GM23338 (cell line): ENCODE results near the gene MAPT. TPM values are rescaled to one million over a fixed set of nuclear protein-coding genes. Genes with fewer than 3 reads are reported as not detected.

Experiments used
- ATAC-seq: fragments of 200-7000 bp; cut with Tn5 transposase; 3 replicates; pipeline ENCODE4 v1.9.1; 2020
- DNase-seq: peaks from one replicate; pipeline ENCODE4 v3.0.0-alpha.2; 2015; ENCODE audit warnings: low spot score
- H2AFZ ChIP-seq: fragments of 200-600 bp; sonication (generic); 2 replicates; pipeline ENCODE4 v1.8.0; 2016; ENCODE audit warnings: antibody characterized with exemption, mild to moderate bottlenecking, moderate library complexity
- H3F3A ChIP-seq: fragments of 200-600 bp; sonication (generic); replicated peaks from 2 replicates; pipeline ENCODE4 v1.8.0; 2017; ENCODE audit warnings: antibody characterized with exemption, mixed run types, low read depth
- H3K27ac ChIP-seq: fragments of 200-600 bp; sonication (generic); 2 replicates; pipeline ENCODE4 v1.6.1; 2016; ENCODE audit warnings: low read depth
- H3K27me3 ChIP-seq: fragments of 200-600 bp; sonication (generic); 2 replicates; pipeline ENCODE4 v1.8.0; 2016; ENCODE audit warnings: mild to moderate bottlenecking, mixed run types, moderate library complexity; ENCODE audit not compliant: insufficient read depth
- H3K36me3 ChIP-seq: fragments of 200-600 bp; sonication (generic); 2 replicates; pipeline ENCODE4 v1.8.0; 2016; ENCODE audit warnings: mild to moderate bottlenecking; ENCODE audit not compliant: insufficient read depth
- H3K4me1 ChIP-seq: fragments of 200-600 bp; sonication (generic); 2 replicates; pipeline ENCODE4 v1.8.0; 2016; ENCODE audit warnings: mild to moderate bottlenecking, moderate library complexity; ENCODE audit not compliant: insufficient read depth
- H3K4me2 ChIP-seq: fragments of 200-600 bp; sonication (generic); 2 replicates; pipeline ENCODE4 v1.7.1; 2017; ENCODE audit warnings: mixed run types
- H3K4me3 ChIP-seq: fragments of 200-600 bp; sonication (generic); 2 replicates; pipeline ENCODE4 v1.6.1; 2016; ENCODE audit warnings: mixed run types
- H3K79me2 ChIP-seq: fragments of 200-600 bp; sonication (generic); replicated peaks from 2 replicates; pipeline ENCODE4 v1.8.0; 2017; ENCODE audit warnings: mild to moderate bottlenecking; ENCODE audit not compliant: insufficient read depth
- H3K9me2 ChIP-seq: fragments of 200-600 bp; sonication (generic); 2 replicates; pipeline ENCODE4 v1.8.0; 2017; ENCODE audit not compliant: insufficient read depth
- H4K20me1 ChIP-seq: fragments of 200-600 bp; sonication (generic); replicated peaks from 2 replicates; pipeline ENCODE4 v1.8.0; 2017; ENCODE audit warnings: mild to moderate bottlenecking; ENCODE audit not compliant: insufficient read depth
- H3K27ac Mint-ChIP-seq: 2 replicates; pipeline ENCODE4 v1.8.0; 2020; ENCODE audit warnings: inconsistent platforms, mild to moderate bottlenecking, moderate library complexity, mixed read lengths
- H3K27me3 Mint-ChIP-seq: 3 replicates; pipeline ENCODE4 v1.8.0; 2022; ENCODE audit warnings: low read depth, mild to moderate bottlenecking, moderate library complexity, mixed read lengths, inconsistent platforms; ENCODE audit not compliant: insufficient read depth, poor library complexity
- H3K36me3 Mint-ChIP-seq: 3 replicates; pipeline ENCODE4 v1.8.0; 2021; ENCODE audit warnings: low read depth, mild to moderate bottlenecking, inconsistent platforms, moderate library complexity, mixed read lengths
- H3K4me1 Mint-ChIP-seq: 3 replicates; pipeline ENCODE4 v1.8.0; 2020; ENCODE audit warnings: mild to moderate bottlenecking, inconsistent platforms, mixed read lengths
- H3K4me3 Mint-ChIP-seq: 3 replicates; pipeline ENCODE4 v1.8.0; 2021; ENCODE audit warnings: moderate library complexity, mild to moderate bottlenecking, inconsistent platforms, mixed read lengths
- H3K9me3 Mint-ChIP-seq: 3 replicates; pipeline ENCODE4 v1.8.0; 2020; ENCODE audit warnings: moderate library complexity, mild to moderate bottlenecking, inconsistent platforms, mixed read lengths
- CREB1 ChIP-seq: fragments of 250-450 bp; sonication (Bioruptor Pico); IDR thresholded peaks from 2 replicates; pipeline ENCODE4 v1.5.0; 2020; ENCODE audit warnings: low read depth, mild to moderate bottlenecking, moderate library complexity
- EZH2 ChIP-seq: fragments of 200-600 bp; sonication (generic); IDR thresholded peaks from one replicate; pipeline ENCODE4 v1.8.0; 2017; ENCODE audit warnings: antibody characterized with exemption, mild to moderate bottlenecking, low read depth; ENCODE audit not compliant: unreplicated experiment
- JUNB ChIP-seq: IDR thresholded peaks from one replicate; pipeline ENCODE4 v1.6.1; 2016; ENCODE audit warnings: antibody characterized with exemption; ENCODE audit not compliant: unreplicated experiment
- NANOG ChIP-seq: IDR thresholded peaks from 2 replicates; pipeline ENCODE4 v1.6.1; 2016; ENCODE audit warnings: antibody characterized with exemption, borderline replicate concordance
- POLR2AphosphoS5 ChIP-seq: IDR thresholded peaks from 2 replicates; pipeline ENCODE4 v1.6.1; 2016; ENCODE audit warnings: antibody characterized with exemption, low read depth
- ZNF114 ChIP-seq: fragments of 250-450 bp; sonication (Bioruptor Pico); IDR thresholded peaks from 2 replicates; pipeline ENCODE4 v1.5.0; 2020; ENCODE audit warnings: mild to moderate bottlenecking, moderate library complexity
- ZNF331 ChIP-seq: fragments of 250-450 bp; sonication (Bioruptor Pico); IDR thresholded peaks from 2 replicates; pipeline ENCODE4 v1.5.0; 2020; ENCODE audit warnings: low read depth, mild to moderate bottlenecking, moderate library complexity
- ZNF462 ChIP-seq: fragments of 250-450 bp; sonication (Bioruptor Pico); IDR thresholded peaks from 2 replicates; pipeline ENCODE4 v1.5.0; 2020; ENCODE audit warnings: mild to moderate bottlenecking, moderate library complexity
- polyA plus RNA-seq: library from polyadenylated mRNA; unstranded; fragments of >200 nt; fragmentation: Nextera tagmentation; extraction: Ambion mirVana; gene quantifications from 2 replicates; pipeline ENCODE4 v1.2.1, GENCODE V29; 2016
- total RNA-seq: library from RNA; depleted of rRNA; stranded (reverse); fragments of >200 nt; shearing (Covaris generic); gene quantifications from 2 replicates; pipeline ENCODE4 v1.2.3, GENCODE V29; 2014

MAPT gene
- total and polyA plus RNA-seq, 2 experiments from 2014 or later: 1.1 to 2.1 TPM

- no peak for TF ChIP-seq ZNF462 (CRISPR knock-in tag)
- no peak for TF ChIP-seq POLR2AphosphoS5
- no peak for TF ChIP-seq CREB1
- no peak for TF ChIP-seq EZH2
- TF ChIP-seq JUNB: no peak
- no peak for TF ChIP-seq ZNF331 (CRISPR knock-in tag)
- TF ChIP-seq ZNF114 (CRISPR knock-in tag): no peak
- TF ChIP-seq NANOG: no peak
Measured at GRCh38 chr17:45918241-45918745, 23.9 kb downstream of the MAPT start (continued).

GRCh38 chr17:45919136-45919535 lies 24.8 kb downstream of the MAPT start:
- no peaks in the 10 kb centered on the region; the same call in 2 of the 3 replicates for H3K4me1 Mint-ChIP-seq
- no peak overlapping the region for H3K4me2 ChIP-seq
- no peaks in the 10 kb centered on the region for H3K9me2 ChIP-seq
- no peaks in the 10 kb centered on the region for H3K79me2 ChIP-seq
- H3K27ac ChIP-seq: no peak overlapping the region
- H3K27me3 ChIP-seq: no peaks in the 10 kb centered on the region
- H3K4me3 Mint-ChIP-seq: no peak overlapping the region
- no peak overlapping the region for H2AFZ ChIP-seq
- no peaks in the 10 kb centered on the region for H3K36me3 ChIP-seq
- H3K27me3 Mint-ChIP-seq: peaks cover 7% of the 10 kb centered on the region
- no peaks in the 10 kb centered on the region for H3K4me1 ChIP-seq
- no peaks in the 10 kb centered on the region for H4K20me1 ChIP-seq
- no peak overlapping the region for H3K4me3 ChIP-seq
- H3K36me3 Mint-ChIP-seq: no peaks in the 10 kb centered on the region
- H3K9me3 Mint-ChIP-seq: no peaks in the 10 kb centered on the region
- no peak for DNase-seq
- no peak; the same call in 2 of the 3 replicates for ATAC-seq
- no peaks in the 10 kb centered on the region for H3F3A ChIP-seq
- no peak overlapping the region for H3K27ac Mint-ChIP-seq
- TF ChIP-seq ZNF462 (CRISPR knock-in tag): no peak
